Measurements from ENCODE around the gene NRDC.

NRDC gene

DNA sequence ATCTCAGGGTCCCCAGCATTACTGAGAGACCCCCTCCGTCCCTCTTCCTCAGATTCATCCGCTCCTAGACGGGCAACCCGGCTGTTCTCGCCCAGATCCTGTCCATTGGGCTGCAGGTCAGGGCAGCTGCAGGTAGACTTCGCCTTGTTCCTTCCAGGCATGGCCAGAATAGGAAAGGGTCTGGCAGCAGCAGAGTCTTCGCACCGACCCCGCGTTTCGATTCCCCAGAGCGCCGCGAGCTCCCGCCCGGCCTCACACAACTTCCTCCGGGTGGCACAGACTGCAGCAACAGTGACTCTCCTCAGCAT, 265 bp downstream of the NRDC start:
- peak overlapping the region; percentile 73 for H2AFZ ChIP-seq (ENCODE audit: low read length)
- no peak for DNase-seq

DNA sequence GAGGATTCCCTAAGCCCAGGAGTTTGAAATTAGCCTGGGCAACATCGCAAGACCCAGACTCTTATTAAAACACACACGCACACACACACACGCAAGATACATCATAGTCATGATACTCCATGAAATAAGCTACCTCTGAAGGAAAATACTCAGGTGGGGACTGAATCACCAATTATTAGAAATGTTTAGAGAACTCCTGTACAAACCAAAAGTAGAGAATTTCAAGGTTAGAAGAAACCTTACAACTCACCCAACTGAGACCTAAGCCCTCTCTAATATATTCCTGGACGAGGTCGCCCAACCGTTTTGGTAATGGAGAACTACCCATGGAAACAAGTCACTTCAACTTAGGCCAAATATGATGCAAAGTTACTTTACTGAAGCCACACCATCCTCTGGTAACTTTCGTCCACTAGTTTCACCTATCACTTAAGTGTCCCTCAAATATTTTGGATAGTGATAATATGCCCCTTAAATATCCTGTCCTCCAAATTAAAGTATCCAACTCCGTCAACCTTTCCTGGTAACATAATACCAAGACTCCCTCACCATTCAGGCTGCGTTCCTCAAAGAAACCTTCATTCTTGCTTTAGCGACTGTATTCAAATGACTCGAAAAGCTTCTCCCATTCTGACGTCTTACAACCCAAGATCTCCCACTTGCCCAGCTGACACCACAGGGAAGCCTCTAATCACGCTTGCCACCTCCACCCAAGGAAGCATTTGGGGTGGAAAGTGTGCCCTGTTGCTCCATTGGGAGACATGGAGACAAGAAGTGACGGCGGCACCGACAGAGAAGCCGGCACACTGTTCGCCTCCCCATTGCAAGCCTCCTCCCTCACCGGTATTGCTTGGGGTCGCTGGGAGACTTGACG, 856 bp downstream of the NRDC start:
- Histone ChIP-seq H3K79me2 (ENCODE audit: low read length) (peaks cover 57% of the 10 kb centered on the region), H4K20me1 (ENCODE audit: insufficient read depth, low read length) (no peaks in the 10 kb centered on the region), H2AFZ (ENCODE audit: low read length) (peak overlapping the region; percentile 73)

More for the DNA sequence above, 265 bp downstream of the NRDC start:
- Histone ChIP-seq H3F3A (ENCODE audit: insufficient read depth, low read length) (0 out of 2 replicates have a peak, but pooled peaks cover 17% of the 10 kb centered on the region), H3K9ac (ENCODE audit: low read length) (peak overlapping the region; percentile 100), H3K27ac (ENCODE audit: low read length) (peak overlapping the region; percentile 95), H3K4me1 (ENCODE audit: low read length) (peaks cover 20% of the 10 kb centered on the region), H3K36me3 (replicated peaks; ENCODE audit: insufficient read depth, low read length) (no peaks in the 10 kb centered on the region; the same call in 1 of the 2 replicates), H3K79me2 (ENCODE audit: low read length) (peaks cover 51% of the 10 kb centered on the region), H3K27me3 (replicated peaks; ENCODE audit: insufficient read depth, low read length) (no peaks in the 10 kb centered on the region), H3K4me3 (ENCODE audit: low read length) (peak overlapping the region; percentile 99), H3K4me2 (ENCODE audit: low read depth, low read length) (peak overlapping the region; percentile 76), H4K20me1 (ENCODE audit: insufficient read depth, low read length) (no peaks in the 10 kb centered on the region), H3K9me3 (replicated peaks; ENCODE audit: insufficient read depth, low read length) (no peaks in the 10 kb centered on the region), H3K9me2 (replicated peaks; ENCODE audit: insufficient read depth, low read length) (no peaks in the 10 kb centered on the region)
- TF ChIP-seq, protein P1, sequence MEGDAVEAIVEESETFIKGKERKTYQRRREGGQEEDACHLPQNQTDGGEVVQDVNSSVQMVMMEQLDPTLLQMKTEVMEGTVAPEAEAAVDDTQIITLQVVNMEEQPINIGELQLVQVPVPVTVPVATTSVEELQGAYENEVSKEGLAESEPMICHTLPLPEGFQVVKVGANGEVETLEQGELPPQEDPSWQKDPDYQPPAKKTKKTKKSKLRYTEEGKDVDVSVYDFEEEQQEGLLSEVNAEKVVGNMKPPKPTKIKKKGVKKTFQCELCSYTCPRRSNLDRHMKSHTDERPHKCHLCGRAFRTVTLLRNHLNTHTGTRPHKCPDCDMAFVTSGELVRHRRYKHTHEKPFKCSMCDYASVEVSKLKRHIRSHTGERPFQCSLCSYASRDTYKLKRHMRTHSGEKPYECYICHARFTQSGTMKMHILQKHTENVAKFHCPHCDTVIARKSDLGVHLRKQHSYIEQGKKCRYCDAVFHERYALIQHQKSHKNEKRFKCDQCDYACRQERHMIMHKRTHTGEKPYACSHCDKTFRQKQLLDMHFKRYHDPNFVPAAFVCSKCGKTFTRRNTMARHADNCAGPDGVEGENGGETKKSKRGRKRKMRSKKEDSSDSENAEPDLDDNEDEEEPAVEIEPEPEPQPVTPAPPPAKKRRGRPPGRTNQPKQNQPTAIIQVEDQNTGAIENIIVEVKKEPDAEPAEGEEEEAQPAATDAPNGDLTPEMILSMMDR (IDR thresholded peaks at IDR 0.05; ENCODE audit: low read length), result no peak
- TF ChIP-seq EZH2 (optimal IDR thresholded peaks at IDR 0.05; ENCODE audit: low read depth, low read length) (no peak), EZH2phosphoT487 (IDR thresholded peaks at IDR 0.05; ENCODE audit: low read length) (no peak)

DNA sequence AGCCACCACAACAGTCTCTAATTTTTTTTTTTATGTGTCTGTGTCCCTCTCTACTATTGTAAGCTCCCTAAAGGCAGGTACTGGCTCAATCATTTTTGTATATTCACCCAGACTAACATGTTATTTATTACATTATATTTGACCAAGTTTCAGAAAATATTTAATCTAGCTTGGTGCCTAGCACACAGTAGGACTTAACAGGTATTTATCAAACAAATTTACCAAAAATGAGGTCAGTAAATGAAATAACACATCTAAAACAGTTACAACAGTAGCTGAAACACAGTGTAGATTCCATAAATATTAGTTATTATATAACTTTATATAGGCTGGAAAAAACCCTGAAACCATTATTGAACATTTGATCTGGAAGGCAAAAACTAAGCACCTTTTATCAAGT, 2.7 kb downstream of the NRDC start:
- DNase-seq, result no peak
- Histone ChIP-seq H3K4me2 (ENCODE audit: low read depth, low read length) (peak overlapping the region; percentile 76; the same call in 1 of the 2 replicates), H2AFZ (ENCODE audit: low read length) (no peak overlapping the region), H3K4me3 (ENCODE audit: low read length) (no peak overlapping the region), H4K20me1 (ENCODE audit: insufficient read depth, low read length) (no peaks in the 10 kb centered on the region), H3K27ac (ENCODE audit: low read length) (no peak overlapping the region), H3K9ac (ENCODE audit: low read length) (no peak overlapping the region), H3F3A (ENCODE audit: insufficient read depth, low read length) (peaks cover 41% of the 10 kb centered on the region), H3K79me2 (ENCODE audit: low read length) (peaks cover 67% of the 10 kb centered on the region), H3K4me1 (ENCODE audit: low read length) (peaks cover 35% of the 10 kb centered on the region), H3K27me3 (replicated peaks; ENCODE audit: insufficient read depth, low read length) (no peaks in the 10 kb centered on the region), H3K36me3 (replicated peaks; ENCODE audit: insufficient read depth, low read length) (no peaks in the 10 kb centered on the region; the same call in 1 of the 2 replicates), H3K9me2 (replicated peaks; ENCODE audit: insufficient read depth, low read length) (no peaks in the 10 kb centered on the region), H3K9me3 (replicated peaks; ENCODE audit: insufficient read depth, low read length) (no peaks in the 10 kb centered on the region)
- TF ChIP-seq EZH2 (optimal IDR thresholded peaks at IDR 0.05; ENCODE audit: low read depth, low read length) (no peak), EZH2phosphoT487 (IDR thresholded peaks at IDR 0.05; ENCODE audit: low read length) (no peak)
- TF ChIP-seq, protein P1 (IDR thresholded peaks at IDR 0.05; ENCODE audit: low read length), result no peak

More for the DNA sequence above, 856 bp downstream of the NRDC start:
- H3F3A ChIP-seq (ENCODE audit: insufficient read depth, low read length), result peaks cover 23% of the 10 kb centered on the region
- H3K9me2 ChIP-seq (replicated peaks; ENCODE audit: insufficient read depth, low read length), result no peaks in the 10 kb centered on the region
- peak overlapping the region; percentile 95 for H3K27ac ChIP-seq (ENCODE audit: low read length)
- no peaks in the 10 kb centered on the region for H3K27me3 ChIP-seq (replicated peaks; ENCODE audit: insufficient read depth, low read length)
- DNase-seq, result peak; percentile 13
- peak overlapping the region; percentile 99 for H3K4me3 ChIP-seq (ENCODE audit: low read length)
- no peak for TF ChIP-seq EZH2phosphoT487 (IDR thresholded peaks at IDR 0.05; ENCODE audit: low read length)
- TF ChIP-seq EZH2 (optimal IDR thresholded peaks at IDR 0.05; ENCODE audit: low read depth, low read length), result no peak
- TF ChIP-seq, protein P1 (IDR thresholded peaks at IDR 0.05; ENCODE audit: low read length), result no peak
- no peaks in the 10 kb centered on the region; the same call in 1 of the 2 replicates for H3K36me3 ChIP-seq (replicated peaks; ENCODE audit: insufficient read depth, low read length)
- peaks cover 25% of the 10 kb centered on the region for H3K4me1 ChIP-seq (ENCODE audit: low read length)
- peak overlapping the region; percentile 76 for H3K4me2 ChIP-seq (ENCODE audit: low read depth, low read length)
- no peaks in the 10 kb centered on the region for H3K9me3 ChIP-seq (replicated peaks; ENCODE audit: insufficient read depth, low read length)
- H3K9ac ChIP-seq (ENCODE audit: low read length), result peak overlapping the region; percentile 100
